HG02885 (cell line): ENCODE measurements around the gene SCCPDH.

Source experiments
- ATAC-seq: cut with Tn5 transposase; IDR thresholded peaks from one replicate; pipeline ENCODE4 v1.9.1; 2021; ENCODE audit warnings: mild to moderate bottlenecking; ENCODE audit not compliant: unreplicated experiment, poor library complexity

The SCCPDH gene

DNA sequence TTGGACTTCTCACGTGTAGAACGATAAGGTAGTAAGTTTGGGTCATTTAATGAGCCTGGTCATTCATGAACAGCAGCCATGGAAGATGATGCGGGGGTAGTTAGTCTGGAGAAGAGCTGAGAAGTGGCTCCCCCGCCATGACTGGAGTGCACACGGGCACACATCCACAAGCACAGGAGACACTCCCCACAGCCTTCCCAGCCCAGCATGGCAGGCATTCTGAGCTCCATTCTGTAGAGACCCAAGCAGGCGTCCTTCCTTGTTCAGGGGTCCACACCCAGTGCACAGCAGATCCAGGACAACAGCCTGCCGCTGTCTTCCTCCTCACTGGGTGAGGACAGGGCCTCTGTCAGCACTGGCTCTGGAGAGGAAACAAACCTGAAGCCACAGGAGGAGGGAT is 57.0 kb downstream of the SCCPDH start:
- ATAC-seq: no peak

DNA sequence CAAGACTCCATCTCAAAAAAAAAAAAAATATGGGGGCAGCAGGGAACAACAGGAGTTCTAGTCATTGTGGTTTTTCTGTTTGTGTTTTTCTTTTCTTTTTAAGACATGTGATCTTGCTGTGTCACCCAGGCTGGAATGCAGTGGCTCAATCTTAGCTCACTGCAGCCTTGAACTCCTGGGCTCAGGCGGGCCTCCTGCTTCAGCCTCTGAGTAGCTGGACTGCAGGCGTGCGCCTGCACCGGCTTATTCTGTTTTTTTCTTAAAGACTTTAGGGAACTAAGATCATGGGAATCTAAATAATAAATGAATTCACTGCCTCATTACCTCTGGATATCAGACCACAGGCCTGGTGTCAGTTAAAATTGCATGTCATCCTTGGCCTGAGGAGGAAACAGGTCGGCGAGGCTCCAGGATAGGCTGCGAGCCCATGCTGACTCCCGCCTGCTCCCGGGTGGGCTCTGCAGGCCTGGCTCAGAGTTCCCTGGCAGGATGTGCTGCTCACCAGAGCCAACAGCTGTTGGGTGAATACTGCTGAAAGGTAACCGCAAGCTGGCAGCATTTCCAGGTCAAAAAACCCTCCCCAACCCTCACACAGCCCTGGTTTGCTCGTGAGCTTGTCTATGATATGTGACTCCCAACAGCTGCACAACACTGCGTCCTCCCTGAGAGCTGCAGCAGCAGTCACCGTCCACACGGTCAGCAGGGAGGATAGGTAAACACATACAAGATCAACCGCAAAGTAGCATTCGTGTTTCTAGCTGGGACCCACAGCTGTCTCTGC is 58.1 kb downstream of the SCCPDH start:
- no peak for ATAC-seq

DNA sequence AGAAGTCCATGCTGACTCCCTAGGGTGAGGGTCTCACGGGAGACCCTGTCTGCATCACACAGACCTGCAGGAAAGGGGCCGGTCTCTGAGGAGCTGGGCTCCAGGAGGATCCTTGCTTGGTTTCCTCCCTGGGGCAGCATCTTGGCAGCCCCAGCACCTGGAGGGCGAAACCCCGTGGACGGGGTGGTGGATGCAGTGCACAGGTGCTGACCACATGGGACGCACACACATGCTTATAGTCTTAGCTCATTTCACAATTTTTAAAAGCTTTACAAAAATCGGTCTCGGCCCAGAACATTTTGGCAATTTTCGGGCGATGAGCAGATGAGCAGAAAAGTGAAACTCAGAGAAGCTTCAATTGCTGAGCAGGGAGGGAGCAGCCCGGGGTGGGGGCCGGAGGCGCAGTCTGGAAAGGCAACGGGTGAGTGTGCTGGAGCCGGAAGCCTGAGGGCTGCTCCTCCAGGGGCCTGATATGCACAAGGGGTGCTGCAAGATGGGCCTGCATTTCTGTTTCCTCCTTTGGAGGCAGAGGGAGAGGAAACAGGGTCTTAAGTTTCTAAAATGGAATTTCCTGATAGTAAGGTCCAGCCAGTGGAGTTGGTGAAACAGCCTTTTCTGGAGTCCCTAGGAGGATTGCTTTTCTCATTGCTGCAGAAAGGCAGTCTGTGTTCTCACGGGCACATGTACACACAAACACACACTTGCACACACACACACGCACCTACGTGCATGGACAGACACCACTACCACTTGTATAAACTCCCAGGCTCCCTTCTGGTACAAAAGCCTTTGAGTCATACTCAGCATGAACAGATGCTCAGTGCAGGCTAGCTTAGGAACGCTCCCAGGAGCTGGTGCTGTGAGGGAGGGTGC is 60.6 kb downstream of the SCCPDH start:
- peak; percentile 68 for ATAC-seq

DNA sequence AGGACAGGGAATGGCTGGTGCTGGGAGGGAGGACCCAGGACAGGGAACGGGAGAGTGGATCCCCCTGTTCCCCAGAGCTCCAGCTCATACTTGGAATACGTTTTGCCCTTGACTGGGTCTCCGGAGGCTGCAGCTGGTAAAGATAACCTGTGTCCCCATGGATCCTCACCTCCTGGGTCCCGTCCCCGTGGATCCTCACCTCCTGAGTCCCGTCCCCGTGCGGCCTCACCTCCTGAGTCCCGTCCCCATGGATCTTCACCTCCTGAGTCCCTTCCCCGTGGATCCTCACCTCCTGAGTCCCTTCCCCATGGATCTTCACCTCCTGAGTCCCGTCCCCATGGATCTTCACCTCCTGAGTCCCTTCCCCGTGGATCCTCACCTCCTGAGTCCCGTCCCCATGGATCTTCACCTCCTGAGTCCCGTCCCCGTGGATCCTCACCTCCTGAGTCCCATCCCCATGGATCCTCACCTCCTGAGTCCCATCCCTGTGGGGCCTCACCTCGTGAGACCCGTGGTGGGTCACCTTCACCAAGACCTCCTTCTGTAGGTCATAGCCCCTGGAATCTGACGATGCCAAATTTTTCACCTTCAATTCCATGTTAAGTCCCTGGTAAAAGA is 61.4 kb downstream of the SCCPDH start:
- no peak for ATAC-seq

DNA sequence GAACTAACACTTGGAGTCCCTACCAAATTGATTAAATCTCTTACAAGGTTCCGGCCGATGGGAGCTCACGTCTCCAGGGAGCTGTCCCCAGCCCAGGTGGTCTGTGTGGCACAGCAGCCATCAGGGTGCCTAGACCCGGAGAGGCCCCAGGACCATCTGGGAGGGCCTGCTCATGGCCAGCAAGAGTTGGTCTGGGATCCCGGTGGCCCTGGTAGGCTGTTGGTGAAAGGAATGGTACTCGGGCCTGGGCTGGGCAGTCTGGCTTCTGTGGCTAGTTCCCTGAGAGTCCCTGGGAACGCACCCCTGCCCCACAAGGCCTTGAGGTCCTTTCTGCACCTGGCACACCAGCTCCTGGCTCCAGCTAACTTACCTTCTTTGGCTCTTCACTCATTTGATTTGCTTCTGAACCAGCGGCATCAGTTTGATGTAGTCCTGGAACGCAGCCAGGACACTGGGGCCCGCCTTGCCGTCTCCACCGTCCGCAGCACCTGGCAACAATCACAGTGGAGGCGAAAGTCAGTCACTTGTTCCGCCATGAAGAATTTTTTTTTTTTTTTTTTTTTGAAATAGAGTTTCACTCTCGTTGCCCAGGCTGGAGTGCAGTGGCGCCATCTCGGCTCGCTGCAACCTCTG is 62.5 kb downstream of the SCCPDH start:
- ATAC-seq: no peak

DNA sequence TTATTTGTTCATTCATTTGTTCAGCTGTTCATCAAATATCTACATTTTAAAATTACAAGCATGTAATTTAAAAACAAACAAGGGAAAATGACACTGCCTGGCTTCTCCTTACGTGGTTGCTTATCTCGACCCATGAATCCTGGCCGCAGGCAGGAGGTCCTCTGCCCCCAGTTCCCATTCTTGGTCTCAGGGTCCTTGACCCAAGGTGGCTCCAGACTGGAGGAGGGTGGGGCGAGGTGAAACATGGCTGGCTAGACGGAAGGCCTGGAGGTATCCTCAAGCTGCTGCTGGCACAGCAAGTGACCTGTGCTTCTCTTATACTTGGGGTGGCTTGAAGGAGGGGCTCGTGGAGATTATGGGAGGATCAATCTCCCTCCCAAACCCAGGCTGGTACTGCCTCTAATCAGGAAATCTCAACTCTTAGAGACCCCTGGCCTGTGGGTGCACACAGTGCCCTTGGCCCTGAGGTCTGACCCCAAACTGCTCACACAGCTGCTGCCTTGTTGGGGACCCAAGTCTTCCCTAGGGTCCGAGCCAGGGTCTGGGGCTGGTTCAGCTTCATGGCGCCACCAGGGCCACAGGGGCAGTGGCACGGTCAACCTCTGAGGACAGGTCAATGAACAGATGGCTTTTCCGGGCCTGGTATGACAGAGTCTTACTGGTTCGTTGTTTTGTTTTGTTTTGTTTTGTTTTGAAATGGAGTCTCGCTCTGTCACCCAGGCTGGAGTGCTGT is 63.7 kb downstream of the SCCPDH start:
- no peak for ATAC-seq

DNA sequence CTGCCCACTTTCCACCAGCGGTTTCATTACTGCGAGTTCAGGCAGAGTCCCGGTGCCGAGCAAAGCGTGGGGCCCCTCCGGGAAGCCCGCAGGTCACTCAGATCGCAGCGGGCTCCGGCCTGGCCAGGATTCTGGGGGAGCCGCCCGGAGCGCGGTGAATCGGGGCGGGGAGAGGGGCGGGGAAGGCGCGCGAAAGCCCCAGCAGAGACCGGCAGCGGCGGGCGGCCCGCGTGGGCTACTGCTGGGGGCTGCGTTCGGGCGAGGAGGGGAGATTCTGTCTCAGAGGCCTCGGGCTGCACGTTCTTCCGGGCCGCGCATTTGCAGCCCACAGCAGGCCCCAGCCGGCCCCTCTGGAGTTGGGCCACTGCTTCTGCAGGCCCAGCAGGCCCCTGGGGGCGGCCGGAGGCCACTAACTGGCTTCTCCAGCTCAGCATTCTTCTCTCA is 64.7 kb downstream of the SCCPDH start:
- no peak for ATAC-seq

DNA sequence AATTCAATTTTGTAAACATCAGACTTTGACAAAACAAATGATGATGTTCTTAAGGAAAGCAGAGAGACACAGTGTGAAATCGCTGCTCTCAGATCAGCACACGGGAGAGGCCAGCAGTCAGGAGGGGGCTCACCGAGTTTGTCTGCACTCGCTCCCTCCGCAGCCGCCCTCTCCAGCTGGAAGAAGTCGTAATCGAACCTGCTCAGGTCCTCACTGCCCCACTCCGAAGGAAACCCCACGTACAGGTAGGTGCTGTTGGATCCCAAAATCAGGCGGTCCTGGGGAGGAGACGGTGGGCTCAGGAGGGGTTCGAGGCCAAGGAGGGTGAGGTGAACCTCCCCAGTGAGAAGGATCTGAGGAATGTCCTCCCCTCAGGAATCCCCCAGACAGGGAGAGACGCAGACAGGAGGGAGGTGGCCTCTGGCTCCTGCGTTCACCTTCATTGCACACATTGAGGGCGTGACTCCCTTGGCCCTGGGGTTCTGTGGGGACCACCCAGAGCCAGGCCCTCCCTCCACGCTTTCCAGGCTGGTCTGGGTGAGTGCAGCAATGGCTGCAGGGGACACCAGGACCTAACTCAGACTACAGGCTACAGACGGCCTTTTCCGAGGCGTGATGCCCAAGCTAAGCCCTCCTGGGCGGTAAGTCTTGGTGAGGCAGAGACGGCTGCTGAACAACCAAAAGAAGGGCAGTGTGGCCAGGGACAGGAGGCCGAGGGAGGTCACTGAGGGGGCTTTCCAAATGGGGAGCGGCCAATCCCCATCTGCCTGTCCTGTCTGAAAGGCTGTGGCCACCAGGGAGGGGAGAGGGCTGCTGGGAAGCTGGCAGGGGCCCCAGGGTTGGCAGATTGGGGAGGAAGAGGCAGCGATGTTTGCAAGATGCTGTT is 65.5 kb downstream of the SCCPDH start:
- ATAC-seq: no peak

DNA sequence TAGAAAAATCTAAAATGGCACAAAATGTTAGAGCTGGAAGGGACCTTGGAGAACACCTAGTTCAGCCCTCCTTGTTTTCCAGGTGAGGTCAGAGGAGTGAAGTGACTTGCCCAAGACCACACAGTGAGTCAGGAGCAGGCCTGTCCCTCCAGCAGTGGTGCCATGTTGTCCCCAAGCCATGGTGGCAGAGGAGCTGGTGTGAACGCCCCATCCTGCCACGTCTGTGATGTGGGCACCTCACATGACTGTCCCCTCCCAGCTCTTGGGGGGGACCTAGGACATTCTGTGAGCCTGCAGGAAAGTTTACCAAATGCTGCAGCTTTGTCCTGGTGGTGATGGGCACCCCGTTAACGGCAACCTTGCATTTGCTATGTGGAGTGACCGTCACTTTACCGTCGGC is 66.2 kb downstream of the SCCPDH start:
- ATAC-seq: no peak

DNA sequence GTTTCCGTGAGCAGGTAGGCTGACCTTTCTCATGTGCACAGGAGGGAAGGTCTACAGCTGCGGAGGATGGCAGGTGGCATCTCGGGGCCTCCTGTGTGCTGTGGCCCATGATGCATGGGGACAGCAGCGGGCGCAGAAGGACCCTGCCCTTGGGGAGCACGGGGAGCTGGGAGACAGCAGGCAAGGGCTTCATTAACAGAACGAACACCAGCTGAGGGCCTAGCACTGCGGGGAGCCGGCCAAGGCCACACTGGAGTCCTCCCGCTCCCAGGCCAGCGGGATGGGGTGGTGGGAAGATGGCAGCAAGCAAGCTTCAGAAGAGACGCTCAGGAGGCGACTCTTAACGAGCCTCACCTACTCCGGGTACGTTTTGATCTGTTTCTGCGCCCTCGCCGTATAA is 66.6 kb downstream of the SCCPDH start:
- ATAC-seq: no peak

DNA sequence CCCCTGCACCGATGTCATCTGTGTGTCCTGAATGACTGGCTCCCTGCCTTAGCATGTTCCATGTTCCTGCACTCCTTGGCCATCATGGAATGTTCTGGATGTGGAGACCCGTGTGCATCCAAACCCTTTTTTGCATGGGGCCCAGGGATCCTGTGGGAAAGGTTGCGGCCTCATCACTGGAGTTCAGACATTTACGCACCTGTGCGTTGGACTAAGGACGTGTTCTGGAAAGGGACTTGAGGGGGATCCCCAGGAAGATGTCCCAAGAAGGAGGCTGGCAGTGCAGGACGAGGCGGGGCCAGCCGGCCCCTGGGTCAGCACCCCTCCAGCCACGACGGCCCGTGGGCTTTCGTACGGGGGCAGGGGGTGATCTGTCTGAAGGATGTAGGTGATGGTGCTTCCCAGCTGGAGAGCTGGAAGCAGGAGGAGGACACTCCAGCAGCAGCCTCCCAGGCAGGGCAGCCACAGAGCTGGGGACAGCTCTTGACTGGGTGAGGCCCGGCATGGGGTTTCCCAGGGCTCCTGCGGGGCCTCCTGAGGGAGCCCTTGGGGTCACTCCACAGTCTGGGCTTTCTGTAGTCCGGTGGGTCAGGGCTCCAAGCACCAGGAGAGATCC is 67.2 kb downstream of the SCCPDH start:
- ATAC-seq: no peak

DNA sequence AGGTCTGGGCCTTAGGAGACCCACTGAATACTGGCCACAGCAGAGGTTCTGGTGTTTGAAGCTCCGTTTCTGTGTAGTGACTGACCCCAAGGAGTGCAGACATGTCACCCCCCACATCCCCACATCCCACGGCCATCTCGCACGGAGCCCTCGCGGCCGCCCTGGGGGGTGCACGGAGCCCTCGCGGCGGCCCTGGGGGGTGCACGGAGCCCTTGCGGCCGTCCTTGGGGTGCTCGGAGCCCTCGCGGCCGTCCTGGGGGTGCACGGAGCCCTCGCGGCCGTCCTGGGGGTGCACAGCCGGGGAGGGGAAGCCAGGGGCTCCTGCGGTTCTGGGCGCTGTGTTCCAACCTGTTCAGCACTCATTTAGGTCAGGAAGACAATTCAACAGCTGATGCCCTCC is 68.4 kb downstream of the SCCPDH start:
- ATAC-seq: no peak

DNA sequence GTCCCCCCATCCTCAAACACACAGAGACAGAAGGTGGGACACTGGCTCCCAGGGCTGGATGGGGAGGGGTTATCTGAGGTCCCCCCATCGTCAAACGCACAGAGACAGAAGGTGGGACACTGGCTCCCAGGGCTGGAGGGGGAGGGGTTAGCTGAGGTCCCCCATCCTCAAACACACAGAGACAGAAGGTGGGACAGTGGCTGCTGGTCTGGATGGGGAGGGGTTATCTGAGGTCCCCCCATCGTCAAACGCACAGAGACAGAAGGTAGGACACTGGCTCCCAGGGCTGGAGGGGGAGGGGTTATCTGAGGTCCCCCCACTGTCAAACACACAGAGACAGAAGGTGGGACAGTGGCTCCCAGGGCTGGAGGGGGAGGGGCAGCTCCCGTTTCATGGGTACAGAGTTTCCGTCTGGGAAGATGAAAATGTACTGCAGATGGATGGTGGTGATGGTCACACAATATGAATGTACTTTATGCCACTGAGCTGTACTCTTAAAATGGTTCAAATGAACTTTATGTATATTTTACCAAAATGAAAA is 69.2 kb downstream of the SCCPDH start:
- no peak for ATAC-seq

DNA sequence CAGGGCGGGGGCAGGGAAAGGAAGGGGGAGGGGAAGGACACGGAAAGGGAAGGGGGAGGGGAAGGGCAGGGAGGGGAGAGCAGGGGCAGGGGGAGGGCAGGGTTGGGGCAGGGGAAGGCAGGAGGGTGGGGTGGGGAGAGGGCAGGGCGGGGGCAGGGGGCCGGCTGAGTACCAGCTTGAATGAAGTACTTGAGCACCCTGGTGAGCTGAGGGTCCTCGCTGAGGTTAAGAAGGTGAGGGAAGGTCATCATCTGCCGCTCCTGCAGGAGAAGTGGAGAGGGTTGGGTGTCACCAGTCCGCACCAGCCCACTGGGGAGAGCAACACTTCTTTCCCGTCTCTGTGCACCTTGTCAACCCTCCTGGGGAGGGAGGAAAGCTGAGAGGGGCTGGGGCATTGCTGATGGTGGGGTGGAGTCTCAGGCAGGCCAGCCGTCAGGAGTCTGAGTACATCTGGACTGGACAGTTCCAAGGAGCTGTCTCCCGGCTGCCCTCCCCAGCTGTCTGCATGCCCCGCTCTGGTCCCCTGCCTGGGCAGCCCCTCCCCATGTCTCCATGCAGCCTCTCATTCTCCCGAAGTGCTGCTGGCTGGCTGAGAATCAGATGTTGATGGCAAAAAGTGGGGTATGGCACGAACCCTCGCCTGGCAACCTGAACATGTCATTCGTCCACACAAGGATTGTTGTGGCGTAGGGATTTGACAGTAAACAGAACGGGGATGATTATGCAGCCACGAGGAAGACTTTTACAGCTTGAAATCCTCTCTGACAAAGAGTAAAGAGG is 70.0 kb downstream of the SCCPDH start:
- no peak for ATAC-seq

DNA sequence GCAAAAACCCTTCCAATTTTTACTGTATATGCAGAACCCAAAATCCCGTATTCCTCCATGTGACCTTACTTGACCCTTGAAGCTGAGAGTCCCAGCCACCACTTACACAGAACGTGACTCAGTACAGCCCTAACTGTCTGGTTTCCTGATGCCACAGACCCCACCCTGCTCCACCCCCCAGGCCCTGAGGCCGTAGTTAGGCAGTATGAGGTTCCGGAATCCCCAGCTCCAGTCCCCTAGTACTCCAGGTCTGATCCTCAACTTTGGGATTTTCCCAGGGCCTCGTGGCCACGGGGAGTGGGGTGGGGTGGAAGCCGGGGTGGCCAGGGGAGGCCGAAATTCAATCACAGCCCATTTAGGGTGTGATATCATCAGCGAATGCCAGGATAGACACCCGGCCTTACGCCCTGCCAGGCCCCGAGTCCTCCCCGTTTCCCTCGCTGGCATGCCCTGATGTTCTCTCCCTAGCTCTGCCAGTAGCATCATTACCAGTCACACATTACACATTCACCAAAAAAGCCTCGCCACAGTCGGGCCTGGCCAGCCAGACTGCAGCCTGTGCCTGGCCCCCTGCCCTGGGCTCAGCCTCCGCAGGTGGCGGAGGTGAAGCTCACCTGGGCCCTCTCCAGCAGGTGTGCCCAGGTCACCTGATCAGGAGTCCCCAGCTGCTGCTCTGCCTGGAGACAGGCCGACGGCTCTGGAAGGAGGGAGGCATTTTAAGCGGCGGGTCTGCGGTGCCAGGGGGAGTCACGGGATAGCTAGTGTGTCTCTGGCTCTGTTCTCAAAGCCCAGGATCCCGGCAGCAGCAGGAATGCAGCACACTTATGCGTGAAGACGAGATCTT is 70.8 kb downstream of the SCCPDH start:
- no peak for ATAC-seq

DNA sequence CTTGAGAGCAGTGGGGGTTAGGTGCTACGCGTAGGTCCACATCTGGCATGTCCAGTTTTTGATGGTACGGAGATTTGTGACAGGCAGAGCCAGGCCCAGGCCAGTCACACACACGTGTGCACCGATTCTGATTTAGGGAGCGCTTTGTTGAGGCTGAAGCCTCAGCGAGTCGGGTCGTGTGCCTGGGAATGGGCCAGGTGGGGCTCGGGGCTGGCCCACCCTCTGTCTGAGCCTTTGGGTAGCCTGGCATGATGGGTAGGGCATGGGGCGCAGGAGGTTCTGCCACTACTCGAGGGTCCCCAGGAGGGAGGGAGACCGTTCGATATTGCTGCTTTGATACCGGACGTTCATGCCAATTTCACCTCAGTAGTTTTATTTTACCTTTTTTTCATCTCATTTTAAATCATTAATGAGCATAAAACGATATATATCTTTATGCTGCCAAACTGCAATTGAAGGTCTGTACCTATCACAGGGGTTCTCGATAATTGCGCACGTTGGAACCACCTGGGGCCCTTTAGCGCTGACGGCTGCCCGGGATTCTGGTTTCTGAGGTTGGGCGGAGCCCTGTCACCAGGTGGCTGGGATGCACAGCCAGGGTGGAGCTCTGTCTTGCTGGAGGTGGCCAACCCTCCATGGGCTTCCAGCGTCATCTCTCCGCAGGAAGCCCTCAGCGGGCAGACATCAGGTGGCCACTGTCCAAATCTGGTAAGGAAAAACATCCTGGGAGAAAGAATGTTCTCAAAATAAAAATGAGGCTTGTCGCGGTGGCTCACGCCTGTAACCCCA is 71.9 kb downstream of the SCCPDH start:
- no peak for ATAC-seq
